DMS79 (cell line): ENCODE measurements around the gene BLOC1S5.
A peak's percentile ranks its signal among the peaks of the same experiment; 100 is the strongest.

Source experiments
- DNase-seq: peaks from one replicate; lab custom pipeline; 2025; lab: John Stamatoyannopoulos, UW

The BLOC1S5 gene, protein sequence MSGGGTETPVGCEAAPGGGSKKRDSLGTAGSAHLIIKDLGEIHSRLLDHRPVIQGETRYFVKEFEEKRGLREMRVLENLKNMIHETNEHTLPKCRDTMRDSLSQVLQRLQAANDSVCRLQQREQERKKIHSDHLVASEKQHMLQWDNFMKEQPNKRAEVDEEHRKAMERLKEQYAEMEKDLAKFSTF

DNA sequence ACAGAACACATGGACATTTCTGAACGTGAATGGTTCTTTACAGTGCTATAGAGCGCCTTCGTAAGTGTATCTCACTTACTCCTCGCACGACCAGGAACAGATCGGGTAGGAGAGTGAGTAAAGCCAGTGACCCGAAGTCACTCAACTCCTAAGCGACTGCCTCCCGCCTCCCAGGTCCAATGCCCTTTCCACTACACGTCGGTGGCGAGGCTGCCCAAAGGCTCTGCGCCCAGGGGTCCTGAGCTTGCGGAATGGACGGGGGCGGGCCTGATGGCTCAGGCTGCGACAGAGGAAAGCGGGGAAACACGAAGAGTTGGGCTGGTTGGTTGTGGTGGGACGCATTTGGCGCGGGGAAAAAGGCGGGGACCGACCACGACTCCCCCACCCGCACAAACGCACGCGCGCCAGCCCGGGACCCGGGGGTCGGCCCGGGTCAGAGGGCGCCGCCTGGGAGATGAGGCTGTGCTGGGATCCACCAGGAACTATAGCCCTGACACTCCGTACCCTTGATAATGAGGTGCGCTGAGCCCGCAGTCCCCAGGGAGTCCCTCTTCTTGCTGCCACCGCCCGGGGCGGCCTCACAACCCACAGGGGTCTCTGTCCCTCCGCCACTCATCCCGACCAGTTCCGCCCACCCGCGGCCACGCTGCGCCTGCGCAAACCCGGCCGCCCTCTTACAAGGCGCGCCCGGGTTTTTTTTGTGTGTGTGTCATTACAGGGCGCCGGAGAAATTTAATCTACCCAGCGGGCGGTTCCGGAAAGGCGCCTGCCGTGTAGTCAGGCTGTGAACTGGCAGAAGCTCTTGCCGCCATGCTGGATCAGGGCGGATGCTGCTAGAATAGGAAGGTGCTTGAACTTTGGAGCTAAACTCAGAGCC lies at the start of gene BLOC1S5:
TSS of gene BLOC1S5 (minus strand) at position 629 of the 877 bp plus-strand sequence. CDS start at position 616, 13 bp downstream.
- DNase-seq = peak; percentile 74

DNA sequence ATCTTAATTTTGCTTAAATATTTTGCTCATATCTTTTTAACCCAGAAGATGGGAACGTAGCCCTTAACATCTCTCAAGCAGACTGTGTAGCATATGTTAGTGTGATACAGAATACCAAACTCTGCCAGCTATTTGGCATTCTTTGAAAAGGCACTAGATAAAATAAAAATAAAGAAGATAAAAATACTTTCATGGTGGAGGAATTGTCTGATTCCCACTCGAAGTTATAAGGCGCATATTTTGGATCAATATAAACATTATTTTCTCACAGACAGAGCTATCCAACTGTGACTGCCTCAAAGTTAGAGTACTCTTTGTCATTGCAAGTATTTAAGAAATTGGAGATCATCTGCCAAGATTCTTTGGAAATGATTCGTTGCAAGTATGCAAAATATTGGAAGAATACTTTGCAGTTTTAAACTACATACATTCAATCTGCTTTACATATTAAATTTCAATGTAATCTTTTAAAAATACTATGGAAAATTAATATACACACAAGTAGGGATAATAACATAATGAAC lies 49.0 kb upstream of the BLOC1S5 start:
- no peak for DNase-seq

DNA sequence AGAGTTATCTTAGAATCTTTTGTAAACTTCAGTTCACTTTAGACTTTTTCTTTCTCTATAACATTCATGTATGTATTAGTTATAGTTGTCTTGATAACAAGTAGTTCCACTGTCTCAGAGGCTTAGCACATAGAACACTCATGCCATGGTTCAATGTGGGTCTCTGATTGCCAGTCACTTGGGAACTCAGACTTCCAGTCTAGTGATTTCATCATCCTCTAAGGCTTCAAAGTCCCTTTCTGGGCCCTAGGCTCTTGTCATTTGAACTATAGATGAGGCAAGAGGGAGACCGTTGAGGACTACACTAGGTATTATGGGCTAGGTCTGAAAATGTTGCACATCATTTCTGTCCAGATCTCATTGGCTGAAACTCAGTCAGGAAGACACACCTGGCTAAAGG lies 46.5 kb upstream of the BLOC1S5 start:
- no peak for DNase-seq

DNA sequence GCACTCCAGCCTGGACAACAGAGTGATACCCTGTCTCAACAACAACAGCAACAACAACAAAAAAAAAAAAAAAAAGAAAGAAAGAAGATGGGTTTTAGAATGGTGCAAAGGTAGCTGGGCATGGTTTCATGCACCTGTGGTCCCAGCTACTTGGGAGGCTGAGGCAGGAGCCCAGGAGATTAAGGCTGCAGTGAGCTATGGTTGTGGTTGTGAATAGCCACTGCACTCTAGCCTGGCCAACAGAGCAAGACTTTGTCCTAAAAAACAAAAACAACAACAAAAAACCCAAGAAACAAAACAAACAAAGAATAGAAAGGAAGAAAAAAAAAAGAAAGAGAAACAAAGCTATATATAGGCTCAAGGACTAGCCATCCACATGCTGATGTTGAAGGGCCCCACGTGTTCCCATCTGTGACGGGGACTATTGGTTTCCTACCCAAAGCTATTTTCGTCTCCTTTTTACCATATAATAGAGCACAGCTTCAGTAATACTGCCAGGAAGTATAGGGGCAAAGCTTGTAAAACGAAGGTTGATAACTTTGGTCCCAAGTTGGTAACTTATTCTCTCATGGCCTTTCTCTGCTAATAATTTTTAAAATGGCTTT lies 46.0 kb upstream of the BLOC1S5 start:
- DNase-seq = no peak

DNA sequence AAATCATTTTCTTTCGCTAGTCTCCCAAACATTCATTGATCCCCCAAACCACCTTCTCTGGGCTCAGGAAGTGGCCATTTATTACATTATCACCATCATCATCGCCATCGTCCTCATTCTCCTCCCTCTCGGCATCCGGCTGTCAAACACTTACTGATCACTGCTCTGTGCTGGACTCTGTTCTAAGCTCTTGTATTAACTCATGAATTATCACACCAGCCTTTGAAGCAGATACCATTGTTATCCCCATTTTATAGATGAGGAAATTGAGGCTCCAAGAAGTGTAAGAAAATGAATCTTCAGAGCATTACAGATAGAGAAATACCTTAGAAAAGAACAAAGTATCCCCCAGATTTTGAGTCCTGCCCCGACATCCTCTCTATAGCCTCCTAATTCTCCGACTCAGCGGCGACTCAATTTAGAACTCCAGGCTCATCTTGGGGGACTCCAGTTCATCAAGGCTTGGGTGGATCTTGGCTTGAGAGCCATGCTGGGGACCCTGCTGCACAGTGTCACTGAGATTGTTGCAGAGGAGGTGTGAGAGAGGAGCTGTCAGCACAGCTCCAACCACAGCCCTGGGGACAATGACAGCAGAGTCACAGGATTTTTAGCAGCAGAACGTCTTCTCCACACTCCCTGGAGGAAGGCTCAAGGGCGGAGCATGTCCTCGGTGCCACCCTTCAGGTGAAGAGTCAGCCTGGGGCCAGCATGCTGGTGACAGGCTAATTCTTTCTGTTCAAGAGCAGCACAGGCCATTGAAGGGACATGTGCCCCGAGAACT lies 44.8 kb upstream of the BLOC1S5 start:
- no peak for DNase-seq

DNA sequence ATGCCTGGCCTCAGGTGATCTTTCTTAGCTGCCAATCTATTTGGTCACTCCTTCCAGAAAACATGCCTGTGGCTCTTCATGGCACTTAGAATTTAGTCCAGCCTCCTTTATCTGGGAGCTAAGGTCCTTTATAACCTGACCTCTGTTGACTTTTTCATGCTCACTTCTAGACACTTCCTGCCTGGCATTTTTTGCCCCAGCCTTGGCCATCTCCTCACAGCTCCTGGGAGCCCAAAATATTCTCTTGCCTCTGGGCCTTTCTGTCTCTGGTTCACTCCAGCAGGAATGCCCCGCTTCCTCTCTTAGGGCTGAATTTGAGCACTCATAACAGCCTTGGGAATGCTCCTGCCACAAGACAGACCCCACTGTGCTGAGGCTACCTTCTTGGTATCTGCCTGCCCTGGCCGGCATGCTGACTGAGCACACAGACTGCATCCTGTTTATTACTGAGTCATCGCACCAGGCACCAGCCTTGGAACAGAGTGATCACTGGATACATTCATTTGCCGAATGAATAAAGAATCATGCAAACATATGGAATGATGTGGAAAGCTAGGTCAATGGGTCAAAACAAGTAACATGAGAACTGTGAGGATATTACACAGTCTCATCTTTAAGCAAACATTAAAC lies 44.0 kb upstream of the BLOC1S5 start:
- no peak for DNase-seq

DNA sequence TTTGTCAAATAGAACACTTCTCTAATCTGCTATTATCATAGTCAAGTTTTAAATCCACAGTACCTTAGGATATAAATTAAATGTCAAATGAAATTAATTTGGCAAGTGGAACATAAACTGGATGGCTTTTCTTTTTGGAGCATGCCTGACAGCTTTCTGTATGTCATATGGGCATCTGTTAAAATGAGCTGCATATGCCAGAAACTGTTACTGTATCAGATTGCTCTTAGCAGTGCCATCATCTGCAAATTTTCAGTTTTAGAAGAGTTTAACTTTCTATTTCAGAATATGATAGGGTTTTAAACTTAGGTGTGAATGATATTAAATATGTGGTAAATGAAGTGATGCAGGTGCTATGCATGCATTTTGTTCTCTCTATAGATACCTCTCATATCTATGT lies 41.6 kb upstream of the BLOC1S5 start:
- no peak for DNase-seq

DNA sequence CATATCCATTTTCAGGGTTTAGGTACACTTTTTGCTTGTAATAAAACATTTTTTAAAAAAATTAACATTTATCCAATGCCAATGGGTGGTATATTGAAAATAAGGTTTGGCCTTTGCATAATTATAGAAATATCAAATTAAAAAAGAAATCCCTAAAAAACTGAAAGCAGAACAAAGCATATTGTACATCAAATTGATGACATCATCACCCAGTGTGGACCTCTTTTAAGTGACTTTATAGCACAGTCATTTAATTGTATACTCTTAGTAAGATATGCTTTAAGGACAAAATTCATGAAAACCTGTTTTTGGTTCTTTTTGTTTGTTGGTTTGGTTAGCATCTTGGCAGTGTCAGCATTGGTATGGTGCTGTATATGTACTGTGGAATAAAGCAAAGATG lies 39.5 kb upstream of the BLOC1S5 start:
- DNase-seq = no peak

DNA sequence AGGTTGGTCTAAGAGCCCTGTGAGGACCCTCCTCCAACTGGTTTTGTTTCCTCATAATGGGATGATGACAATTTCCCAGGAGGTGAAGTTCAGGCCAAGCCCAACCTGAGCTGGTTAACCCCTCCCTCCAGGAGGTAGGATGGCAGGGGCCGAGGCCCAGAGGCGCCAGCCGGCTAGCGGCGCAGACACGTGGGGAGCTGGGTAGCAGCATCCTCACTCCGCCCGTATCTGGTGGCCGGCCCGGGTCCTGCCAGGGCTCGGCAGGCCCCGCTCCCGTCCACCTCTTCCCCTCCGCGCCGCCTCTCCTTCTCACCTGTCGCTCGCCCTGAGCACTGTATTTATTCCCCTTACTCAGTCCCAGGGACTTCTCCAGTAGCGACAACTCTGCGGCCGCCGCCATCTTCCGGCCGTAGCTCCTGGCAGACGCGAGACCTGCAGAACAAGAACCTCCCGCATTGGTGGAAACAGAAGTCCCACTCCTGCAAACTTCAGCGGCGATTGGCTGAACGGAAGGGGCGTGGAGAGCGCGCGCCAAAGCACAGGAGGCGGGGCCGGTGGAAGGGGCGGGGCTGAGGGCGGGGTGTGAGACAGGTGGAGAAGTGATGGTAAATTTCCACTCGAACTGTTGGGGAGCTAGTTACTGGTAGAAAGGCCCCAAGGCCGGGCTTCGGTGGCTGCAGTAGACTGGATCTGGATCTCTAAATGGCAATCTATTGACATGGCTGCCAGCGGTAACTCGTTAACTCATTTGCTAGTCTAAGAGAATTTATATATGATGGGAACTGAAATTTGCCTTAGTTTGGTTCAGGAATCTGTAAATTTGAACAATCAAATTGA lies 38.2 kb upstream of the BLOC1S5 start, which contains the start of gene EEF1E1:
TSS of gene EEF1E1 (minus strand) at position 427 of the 837 bp plus-strand sequence. CDS start at position 400, 27 bp downstream.
- peak; percentile 76 for DNase-seq

DNA sequence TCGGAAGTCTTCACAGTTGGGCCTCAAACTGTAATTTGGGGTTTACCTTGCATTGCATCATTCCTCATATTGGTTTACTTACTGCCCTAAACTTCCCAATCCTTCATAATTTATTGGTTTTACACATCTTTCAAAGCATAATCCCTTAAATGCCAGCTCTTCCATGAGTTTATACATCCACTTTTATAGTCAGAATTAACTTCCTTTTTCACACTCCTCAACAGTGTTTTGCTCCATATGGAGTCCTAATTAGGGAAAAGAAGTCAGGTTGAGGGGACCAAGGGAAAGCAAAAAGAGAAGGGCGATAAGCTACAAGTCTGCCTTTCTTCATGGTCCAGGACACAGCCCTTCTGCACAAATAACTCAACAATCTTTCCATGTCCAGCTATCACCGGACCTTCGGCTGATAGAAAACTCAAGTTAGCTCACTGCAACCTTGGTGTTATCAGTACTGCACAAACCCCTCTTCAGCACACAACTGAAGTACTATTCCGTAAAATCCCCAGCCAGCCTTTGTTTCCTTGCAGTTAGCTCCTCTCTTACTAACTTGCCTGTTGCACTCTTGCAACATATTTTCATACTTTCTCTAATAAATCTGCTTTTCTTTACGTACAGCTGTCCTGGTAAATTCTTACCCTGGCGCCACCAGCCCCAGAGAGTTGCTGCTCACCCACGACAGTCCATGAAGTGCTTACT lies 36.1 kb upstream of the BLOC1S5 start:
- no peak for DNase-seq

DNA sequence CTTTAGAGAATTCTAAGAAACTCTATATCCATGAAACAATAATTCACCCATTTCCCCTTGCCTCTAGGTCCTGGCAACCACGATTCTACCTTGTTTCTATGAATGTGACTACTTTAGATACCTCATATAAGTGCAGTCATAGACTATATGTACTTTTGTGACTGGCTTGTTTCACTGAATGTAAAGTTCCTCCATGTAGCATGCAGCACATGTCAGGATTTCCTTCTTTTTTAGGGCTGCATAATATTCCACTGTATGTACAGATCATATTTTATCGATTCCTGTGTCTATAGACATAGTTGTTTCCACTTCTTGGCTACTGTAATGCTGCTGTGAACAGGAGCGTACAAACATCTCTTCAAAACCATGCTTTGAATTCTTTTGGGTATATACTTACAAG lies 26.5 kb upstream of the BLOC1S5 start:
- DNase-seq = no peak

DNA sequence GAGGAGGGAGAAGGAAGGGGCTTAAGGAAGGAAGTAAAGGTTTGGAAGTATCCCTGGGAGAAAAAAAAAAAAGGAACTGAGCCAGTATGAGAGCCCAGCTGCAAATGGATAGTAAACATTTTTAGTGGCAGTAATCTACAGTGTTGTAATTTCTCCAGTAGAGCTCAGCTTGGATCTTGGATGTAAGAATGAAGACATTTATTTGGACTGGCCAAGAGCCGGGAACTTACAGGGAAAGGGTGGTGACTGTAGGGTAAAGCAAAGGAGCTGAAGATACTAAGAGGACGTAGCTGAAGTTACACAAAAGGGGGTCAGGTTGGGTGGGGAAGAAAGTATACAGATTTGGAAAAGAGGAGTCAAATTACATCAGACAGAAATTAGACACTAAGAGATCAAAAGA lies 24.7 kb upstream of the BLOC1S5 start:
- DNase-seq = no peak

DNA sequence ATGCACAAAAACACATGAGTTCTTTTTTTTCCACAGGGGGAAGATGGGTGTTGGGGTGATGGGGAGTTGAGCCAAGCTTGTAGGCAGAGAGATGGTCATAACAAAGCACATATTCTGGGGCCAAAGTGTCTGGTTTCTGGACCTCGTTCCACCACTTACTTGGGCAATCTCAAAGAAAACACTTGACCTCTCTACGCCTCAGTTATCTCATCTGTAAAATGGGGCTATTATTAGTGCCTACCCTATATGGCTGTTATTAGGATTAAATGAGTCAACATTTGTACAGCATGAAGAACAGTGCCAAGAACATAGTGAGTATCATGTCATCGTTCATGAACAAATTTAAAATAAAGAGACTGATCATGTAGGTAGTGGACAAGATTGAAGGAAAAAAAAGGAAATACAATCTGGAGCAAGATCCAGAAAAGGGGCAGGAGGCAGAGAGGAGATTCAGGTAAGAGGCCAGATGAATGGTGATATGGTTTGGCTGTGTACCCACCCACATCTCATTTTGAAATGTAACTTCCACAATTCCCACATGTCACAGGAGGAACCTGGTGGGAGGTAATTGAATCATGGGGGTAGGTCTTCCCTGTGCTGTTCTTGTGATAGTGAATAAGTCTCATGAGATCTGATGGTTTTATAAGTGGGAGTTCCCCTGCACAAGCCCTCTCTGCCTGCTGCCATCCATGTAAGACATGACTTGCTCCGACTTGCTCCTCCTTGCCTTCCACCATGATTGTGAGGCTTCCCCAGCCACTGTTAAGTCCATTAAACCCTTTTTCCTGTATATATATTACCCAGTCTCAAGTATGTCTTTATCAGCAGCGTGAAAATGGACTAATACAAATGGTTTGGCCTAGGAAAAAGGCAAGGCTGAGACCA lies 23.9 kb upstream of the BLOC1S5 start:
- no peak for DNase-seq

DNA sequence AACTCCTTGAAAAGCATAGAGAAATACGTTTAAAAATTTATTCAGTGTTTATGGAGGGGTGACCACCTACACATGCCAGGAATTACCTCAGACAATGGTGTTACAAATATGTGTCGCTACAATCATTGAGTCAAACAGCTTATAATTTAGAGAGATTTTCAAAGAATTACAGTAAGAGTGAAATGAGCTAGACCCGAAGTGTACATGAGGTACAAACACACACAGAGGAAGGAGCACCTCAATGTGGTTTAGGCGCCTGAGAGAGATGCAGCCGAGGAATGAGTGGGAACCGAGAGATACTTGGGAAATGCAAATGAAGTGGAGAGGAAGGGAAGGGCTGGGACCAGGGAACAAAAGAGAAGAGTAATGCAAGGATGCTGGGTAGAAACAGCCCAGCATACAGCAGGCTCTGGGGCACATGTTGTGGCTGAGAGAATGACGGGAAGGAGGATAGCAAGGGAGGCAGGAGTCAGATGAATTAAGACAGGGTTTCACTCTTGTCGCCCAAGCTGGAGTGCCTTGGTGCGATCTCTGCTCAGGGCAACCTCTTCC lies 22.6 kb upstream of the BLOC1S5 start:
- DNase-seq = no peak

DNA sequence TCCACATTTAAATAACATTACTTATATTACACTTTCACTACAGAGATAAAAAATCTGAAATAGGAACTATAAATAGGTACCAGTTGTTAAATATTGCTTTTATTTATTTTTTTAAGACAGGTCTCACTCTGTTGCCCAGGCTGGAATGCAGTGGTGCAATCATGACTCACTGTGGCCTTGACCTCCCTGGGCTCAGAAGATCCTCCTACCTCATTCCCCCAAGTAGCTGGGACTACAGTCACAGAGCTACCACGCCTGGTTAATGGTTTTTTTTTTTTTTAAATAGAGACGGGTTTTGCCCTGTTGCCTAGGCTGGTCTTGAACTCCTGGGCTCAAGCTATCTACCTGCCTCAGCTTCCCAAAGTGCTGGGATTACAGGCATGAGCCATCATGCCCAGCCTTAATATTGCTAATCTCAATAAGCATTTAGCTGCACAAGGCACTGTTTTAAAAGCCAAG lies 20.9 kb upstream of the BLOC1S5 start:
- DNase-seq = no peak

DNA sequence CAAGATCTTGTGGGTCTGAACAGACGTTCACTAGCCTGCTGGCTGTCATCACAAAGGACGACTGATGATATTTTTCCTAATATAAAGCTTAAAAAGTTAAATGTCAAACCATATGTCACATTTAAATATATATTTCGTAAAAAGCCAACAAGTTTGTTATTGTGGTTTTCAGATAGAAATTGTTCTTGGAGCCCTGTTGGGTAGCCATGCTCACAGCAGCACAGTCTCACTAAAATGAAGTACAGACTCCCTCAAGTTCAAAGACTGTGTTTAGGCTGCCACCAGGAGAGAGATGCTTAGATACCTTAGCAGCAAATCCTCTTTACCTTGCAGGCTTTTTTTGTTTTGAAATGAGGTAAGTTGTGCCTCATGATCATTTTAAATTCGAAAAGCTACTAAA lies 20.4 kb upstream of the BLOC1S5 start:
- no peak for DNase-seq

DNA sequence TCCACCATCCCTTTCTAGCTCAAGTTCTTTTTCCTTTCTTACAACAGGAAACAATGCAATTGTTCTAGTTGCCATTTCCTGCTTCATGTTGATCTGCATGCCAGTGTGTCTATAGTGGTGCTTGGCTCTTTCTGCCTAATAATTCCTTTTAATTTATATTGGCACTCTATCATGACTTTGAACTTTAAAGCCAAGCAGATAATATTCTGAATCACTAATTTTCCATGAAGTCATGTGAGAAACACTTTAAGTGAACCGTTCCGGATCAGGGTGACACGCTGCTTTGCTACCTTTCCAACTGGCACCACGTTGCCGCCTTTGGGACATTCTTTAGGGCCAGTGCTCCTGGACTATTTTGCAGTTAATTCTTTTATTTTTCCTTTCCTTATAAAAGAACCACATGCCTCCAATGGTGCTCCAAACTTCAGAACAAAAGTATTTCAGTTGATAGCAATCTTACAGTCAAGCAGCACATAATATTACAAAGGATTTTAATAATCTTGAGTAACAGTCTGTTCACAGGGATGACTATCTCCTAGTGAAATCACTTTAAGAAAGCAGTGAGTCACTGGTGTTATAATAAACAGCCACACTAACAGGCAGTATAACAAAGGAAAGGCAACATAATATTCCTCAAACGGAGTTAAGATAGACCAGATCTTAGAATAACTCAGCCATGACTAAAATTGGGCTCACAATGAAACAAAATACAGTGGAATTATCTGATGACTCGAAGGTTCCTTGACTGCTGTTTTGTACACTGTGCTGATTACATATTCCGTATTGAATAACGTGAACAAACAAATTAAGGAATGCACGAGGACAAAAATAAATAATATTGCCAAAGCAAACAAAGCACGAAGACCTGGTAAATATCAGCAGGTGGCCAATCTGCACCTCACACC lies 19.0 kb upstream of the BLOC1S5 start:
- no peak for DNase-seq
